HFF-Myc (cell line): Measurements from ENCODE around the gene TMEFF2.
"Not testable (repeated sequence)": the region's sequence is repeated elsewhere in the genome, so short reads cannot be mapped to it uniquely, and the experiment has no call there.

ENCODE experiments used
- DNase-seq: peaks from one replicate; pipeline ENCODE4 v3.0.0-alpha.2; 2011; ENCODE audit warnings: low read depth; ENCODE audit errors: extremely low read depth
- H3K4me3 ChIP-seq: replicated peaks from 2 replicates; pipeline ENCODE4 v1.5.1; 2011; ENCODE audit warnings: low read depth, mild to moderate bottlenecking, control low read depth, low read length
- CTCF ChIP-seq: IDR thresholded peaks from 2 replicates; pipeline ENCODE4 v1.5.1; 2012; ENCODE audit warnings: mild to moderate bottlenecking, low read depth, low read length, control low read depth; ENCODE audit errors: missing control alignments

Gene TMEFF2

GRCh38 chr2:191922736-191923651 lies 271.7 kb downstream of the TMEFF2 start:
- TF ChIP-seq CTCF = no peak
- DNase-seq = no peak
- H3K4me3 ChIP-seq = no peak overlapping the region

- not testable (repeated sequence) for H3K4me3 ChIP-seq
Measured at GRCh38 chr2:191921650-191922049, 273.1 kb downstream of the TMEFF2 start.

GRCh38 chr2:191920502-191920901 lies 274.2 kb downstream of the TMEFF2 start:
- H3K4me3 ChIP-seq = no peak overlapping the region
- TF ChIP-seq CTCF = no peak
- DNase-seq = no peak

More at GRCh38 chr2:191921650-191922049, 273.1 kb downstream of the TMEFF2 start:
- not testable (repeated sequence) for DNase-seq

- no peak for DNase-seq
- no peak for TF ChIP-seq CTCF
Measured at GRCh38 chr2:191917967-191918651, 276.6 kb downstream of the TMEFF2 start.

GRCh38 chr2:191917430-191917881 lies 277.3 kb downstream of the TMEFF2 start:
- no peak for TF ChIP-seq CTCF
- H3K4me3 ChIP-seq = no peak overlapping the region
- no peak for DNase-seq

More at GRCh38 chr2:191917967-191918651, 276.6 kb downstream of the TMEFF2 start:
- H3K4me3 ChIP-seq = no peak overlapping the region

GRCh38 chr2:191916826-191917225 lies 277.9 kb downstream of the TMEFF2 start:
- no peak for TF ChIP-seq CTCF
- no peak for DNase-seq
- H3K4me3 ChIP-seq = no peak overlapping the region

- no peak for DNase-seq
- no peak for TF ChIP-seq CTCF
Measured at GRCh38 chr2:191915750-191916149, 279.0 kb downstream of the TMEFF2 start.

More at GRCh38 chr2:191915750-191916149, 279.0 kb downstream of the TMEFF2 start:
- no peak overlapping the region for H3K4me3 ChIP-seq
